Activated CD4-positive, alpha-beta memory T cell treated with anti-CD3 and anti-CD28 coated beads for 36 hours (primary cell): Measurements from ENCODE around the gene ZKSCAN4. TPM values are rescaled to one million over a fixed set of nuclear protein-coding genes. Genes with fewer than 3 reads are reported as not detected.

ENCODE experiments used
- CTCF ChIA-PET: fragments of 350-600 bp; sonication (Branson Sonifier 250); formaldehyde crosslinking; loops from one replicate; lab custom pipeline; 2021; ENCODE audit warnings: antibody characterized with exemption, inconsistent platforms; lab: Charles Lee
- POLR2A ChIA-PET: fragments of 350-600 bp; sonication (Branson Sonifier 250); formaldehyde crosslinking; loops from one replicate; lab custom pipeline; 2021; ENCODE audit warnings: antibody characterized with exemption; lab: Charles Lee
- DNase-seq: peaks from one replicate; pipeline ENCODE4 v3.0.0-alpha.2; 2020
- H3K27ac Mint-ChIP-seq: one replicate; pipeline ENCODE4 v1.8.0; 2021; ENCODE audit warnings: mixed read lengths
- H3K27me3 Mint-ChIP-seq: one replicate; pipeline ENCODE4 v1.8.0; 2021; ENCODE audit warnings: mixed read lengths
- H3K36me3 Mint-ChIP-seq: one replicate; pipeline ENCODE4 v1.8.0; 2021; ENCODE audit warnings: mixed read lengths
- H3K4me1 Mint-ChIP-seq: one replicate; pipeline ENCODE4 v1.8.0; 2021; ENCODE audit warnings: low read depth, mixed read lengths
- H3K4me3 Mint-ChIP-seq: one replicate; pipeline ENCODE4 v1.8.0; 2021; ENCODE audit warnings: mild to moderate bottlenecking, mixed read lengths
- H3K9me3 Mint-ChIP-seq: one replicate; pipeline ENCODE4 v1.8.0; 2021; ENCODE audit warnings: mixed read lengths
- intact Hi-C: fragments of 100-400 bp; cut with micrococcal nuclease; formaldehyde crosslinking; loops from one replicate; pipeline ENCODE4 v1.15.1; 2023
- total RNA-seq, 2 experiments: library from RNA; stranded (reverse); gene quantifications; one replicate each; pipeline ENCODE4 v1.2.3, GENCODE V29; 2021

ZKSCAN4 gene
- total RNA-seq, 2 experiments from 2014 or later = 3.7 to 3.8 TPM

DNA sequence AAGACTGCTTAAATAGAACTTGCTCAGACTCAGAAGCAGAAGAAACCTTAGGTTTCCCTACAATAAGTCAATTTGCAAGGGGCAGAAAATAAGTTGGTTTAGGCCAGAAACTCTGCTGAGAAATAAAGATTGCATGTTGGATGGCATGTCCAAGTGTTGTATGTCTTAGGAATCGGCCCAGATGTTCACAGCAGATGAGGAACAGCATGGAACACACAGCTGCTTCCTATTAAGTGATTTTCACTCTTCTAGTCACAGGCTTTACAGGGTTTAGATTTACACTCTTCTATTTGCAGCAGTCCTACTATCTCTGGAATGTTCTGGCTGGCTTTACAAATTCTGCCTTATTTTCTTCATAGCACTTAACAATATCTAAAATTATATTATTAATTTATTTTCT is 3.2 kb downstream of the ZKSCAN4 start:
- Mint-ChIP-seq H3K4me1 (peaks cover 17% of the 10 kb centered on the region), H3K4me3 (no peak overlapping the region), H3K9me3 (no peaks in the 10 kb centered on the region), H3K27ac (no peak overlapping the region), H3K36me3 (peaks cover 27% of the 10 kb centered on the region), H3K27me3 (no peaks in the 10 kb centered on the region)
- intact Hi-C loops = no loop called here
- no peak for DNase-seq
- ChIA-PET CTCF (interaction anchor here (1.1 kb wide), 1 partner anchor 107 kb away, joined by 4 read pairs; no protein-coding TSS in a partner anchor), POLR2A (no interaction called here)

DNA sequence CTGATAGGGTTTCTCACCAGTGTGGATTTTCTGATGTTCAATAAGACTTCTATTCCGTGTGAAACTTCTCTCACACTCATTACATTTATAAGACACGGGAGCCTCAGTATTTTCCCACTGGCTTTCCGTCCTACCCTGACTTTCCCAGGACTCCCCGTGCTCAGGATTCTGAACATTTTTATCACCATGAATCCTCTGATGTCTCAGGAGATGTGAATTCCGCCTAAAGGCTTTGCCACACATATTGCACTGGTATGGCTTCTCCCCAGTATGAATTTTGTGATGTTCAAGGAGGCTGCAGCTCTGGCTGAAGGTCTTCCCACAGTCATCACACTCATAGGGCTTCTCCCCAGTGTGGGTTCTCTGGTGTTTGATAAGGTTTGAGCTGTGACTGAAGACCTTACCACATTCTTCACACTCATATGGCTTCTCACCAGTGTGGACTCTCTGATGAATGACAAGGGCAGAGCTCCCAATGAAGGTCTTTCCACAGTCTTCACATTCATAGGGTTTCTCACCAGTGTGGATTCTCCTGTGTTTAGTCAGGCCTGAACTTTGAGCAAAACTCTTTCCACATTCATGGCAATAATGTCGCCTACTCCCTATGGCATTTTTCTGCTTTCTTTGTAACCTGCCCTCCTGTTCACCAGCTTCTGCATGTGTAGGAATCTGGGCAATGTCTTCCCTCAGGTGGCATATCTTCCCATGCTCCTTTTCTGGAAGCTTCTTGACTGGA is 6.7 kb downstream of the ZKSCAN4 start:
- intact Hi-C loops = no loop called here
- Mint-ChIP-seq H3K27ac (no peak overlapping the region), H3K36me3 (peaks cover 30% of the 10 kb centered on the region), H3K4me1 (peaks cover 4% of the 10 kb centered on the region), H3K9me3 (no peaks in the 10 kb centered on the region), H3K4me3 (no peak overlapping the region), H3K27me3 (no peaks in the 10 kb centered on the region)
- no peak for DNase-seq
- CTCF ChIA-PET = no interaction called here
- POLR2A ChIA-PET = no interaction called here

- Mint-ChIP-seq H3K36me3 (peaks cover 30% of the 10 kb centered on the region), H3K4me1 (no peaks in the 10 kb centered on the region), H3K27ac (no peak overlapping the region), H3K27me3 (no peaks in the 10 kb centered on the region), H3K9me3 (no peaks in the 10 kb centered on the region), H3K4me3 (no peak overlapping the region)
- ChIA-PET POLR2A (no interaction called here), CTCF (no interaction called here)
- intact Hi-C loops = no loop called here
- no peak for DNase-seq
These were observed 8.1 kb downstream of the ZKSCAN4 start for GRCh38 chr6:28243946-28244345.

DNA sequence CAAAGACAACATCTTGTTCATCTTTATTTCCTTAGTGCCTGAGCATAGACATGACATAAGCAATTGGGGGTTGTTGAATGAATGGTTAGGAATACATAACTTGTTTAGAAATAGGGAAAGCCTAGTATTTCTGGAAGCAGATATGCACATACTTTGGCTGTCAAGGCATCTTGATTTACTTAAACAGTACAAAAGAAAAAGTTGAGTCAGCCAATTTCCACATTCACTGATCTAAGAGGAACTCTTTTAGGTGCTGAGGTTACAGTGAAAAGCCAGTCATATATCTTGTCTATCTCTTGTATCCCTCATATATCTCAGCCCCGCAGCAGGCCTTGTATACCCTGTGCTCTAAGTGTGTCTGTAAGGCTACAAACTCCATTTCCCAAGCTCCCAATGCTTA is 11.6 kb downstream of the ZKSCAN4 start:
- H3K4me3 Mint-ChIP-seq = no peak overlapping the region
- no peaks in the 10 kb centered on the region for H3K9me3 Mint-ChIP-seq
- ChIA-PET CTCF (no interaction called here), POLR2A (no interaction called here)
- intact Hi-C loops = no loop called here
- no peak overlapping the region for H3K27ac Mint-ChIP-seq
- DNase-seq = no peak
- peaks cover 20% of the 10 kb centered on the region for H3K36me3 Mint-ChIP-seq
- peaks cover 4% of the 10 kb centered on the region for H3K27me3 Mint-ChIP-seq
- H3K4me1 Mint-ChIP-seq = no peaks in the 10 kb centered on the region

DNA sequence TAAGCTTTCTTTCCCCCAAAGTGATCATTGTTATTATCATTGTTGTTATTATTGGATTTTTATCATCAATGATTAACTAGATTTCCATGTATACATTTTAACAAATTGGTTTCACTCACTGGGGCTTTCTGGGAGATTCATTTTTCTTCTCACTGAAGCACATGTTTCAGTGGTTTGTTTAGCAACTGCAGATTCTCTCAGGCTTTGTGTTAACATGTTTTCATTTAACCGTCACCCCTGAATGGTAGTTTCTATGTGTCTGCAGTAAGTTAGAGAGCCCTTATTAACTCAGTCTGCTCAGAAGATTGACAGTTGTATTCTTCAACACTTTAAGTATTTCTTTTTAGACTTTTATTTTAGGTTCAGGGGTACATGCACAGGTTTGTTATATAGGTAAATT is 12.4 kb downstream of the ZKSCAN4 start:
- Mint-ChIP-seq H3K36me3 (peaks cover 14% of the 10 kb centered on the region), H3K9me3 (no peaks in the 10 kb centered on the region), H3K27me3 (peaks cover 4% of the 10 kb centered on the region), H3K4me3 (no peak overlapping the region), H3K27ac (no peak overlapping the region), H3K4me1 (no peaks in the 10 kb centered on the region)
- ChIA-PET CTCF (no interaction called here), POLR2A (no interaction called here)
- intact Hi-C loops = no loop called here
- DNase-seq = no peak

DNA sequence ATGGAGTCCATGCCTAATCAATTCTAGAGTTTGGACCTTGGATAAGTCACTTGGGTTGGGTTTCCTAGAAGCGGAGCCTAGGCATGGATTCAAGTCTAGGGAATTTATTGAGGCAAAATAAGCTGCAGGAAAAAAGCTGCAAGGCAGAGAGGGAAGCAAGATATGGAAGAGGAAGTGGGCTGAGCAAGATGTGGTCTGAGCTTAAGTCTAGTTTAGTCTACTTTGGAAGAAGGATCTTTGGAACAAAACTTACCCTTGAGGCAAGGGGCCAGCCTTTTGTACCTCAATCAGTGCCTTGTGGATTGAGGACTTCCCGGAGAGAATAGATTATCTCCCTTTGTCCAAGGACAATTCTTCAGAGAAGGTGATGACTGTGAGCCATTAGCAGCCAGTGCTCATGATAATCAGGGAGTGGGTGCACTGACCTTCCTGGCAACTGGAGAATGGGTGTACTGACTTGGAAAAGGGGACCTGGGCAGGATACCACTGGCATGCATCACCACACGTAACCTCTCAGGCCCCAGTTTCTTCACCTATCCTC is 16.1 kb downstream of the ZKSCAN4 start:
- Mint-ChIP-seq H3K4me3 (no peak overlapping the region), H3K36me3 (peaks cover 6% of the 10 kb centered on the region), H3K4me1 (no peaks in the 10 kb centered on the region), H3K9me3 (no peaks in the 10 kb centered on the region), H3K27ac (no peak overlapping the region), H3K27me3 (peaks cover 6% of the 10 kb centered on the region)
- CTCF ChIA-PET = no interaction called here
- POLR2A ChIA-PET = no interaction called here
- intact Hi-C loops = no loop called here
- DNase-seq = no peak

DNA sequence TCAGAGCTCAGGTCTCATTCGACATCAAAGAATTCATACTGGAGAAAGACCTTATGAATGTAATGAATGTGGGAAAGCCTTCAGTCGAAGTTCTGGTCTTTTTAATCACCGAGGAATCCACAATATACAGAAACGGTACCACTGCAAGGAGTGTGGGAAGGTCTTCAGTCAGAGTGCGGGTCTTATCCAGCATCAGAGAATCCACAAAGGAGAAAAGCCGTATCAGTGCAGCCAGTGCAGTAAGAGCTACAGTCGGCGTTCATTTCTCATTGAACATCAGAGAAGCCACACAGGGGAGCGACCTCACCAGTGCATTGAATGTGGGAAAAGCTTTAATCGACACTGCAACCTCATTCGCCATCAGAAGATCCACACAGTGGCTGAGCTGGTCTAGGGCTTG is 19.3 kb downstream of the ZKSCAN4 start:
- ChIA-PET CTCF (no interaction called here), POLR2A (no interaction called here)
- no peaks in the 10 kb centered on the region for H3K4me1 Mint-ChIP-seq
- DNase-seq = no peak
- intact Hi-C loops = no loop called here
- H3K36me3 Mint-ChIP-seq = peaks cover 4% of the 10 kb centered on the region
- H3K27ac Mint-ChIP-seq = no peak overlapping the region
- H3K27me3 Mint-ChIP-seq = peaks cover 6% of the 10 kb centered on the region
- H3K9me3 Mint-ChIP-seq = no peaks in the 10 kb centered on the region
- no peak overlapping the region for H3K4me3 Mint-ChIP-seq

- no peaks in the 10 kb centered on the region for H3K9me3 Mint-ChIP-seq
- H3K27me3 Mint-ChIP-seq = peaks cover 27% of the 10 kb centered on the region
- no peaks in the 10 kb centered on the region for H3K36me3 Mint-ChIP-seq
- intact Hi-C loops = no loop called here
- ChIA-PET POLR2A (interaction anchor here (1.1 kb wide), 1 partner anchor 41 kb away, joined by 3 read pairs; the partner anchor contains the start of gene ZSCAN26), CTCF (interaction anchor here (1.1 kb wide), 1 partner anchor 26 kb away, joined by 3 read pairs; the partner anchor contains the start of gene ZKSCAN4)
- no peak overlapping the region for H3K27ac Mint-ChIP-seq
- no peak overlapping the region for H3K4me3 Mint-ChIP-seq
- no peak for DNase-seq
- H3K4me1 Mint-ChIP-seq = peaks cover 6% of the 10 kb centered on the region
These were observed 25.6 kb downstream of the ZKSCAN4 start for GRCh38 chr6:28226460-28226859.

DNA sequence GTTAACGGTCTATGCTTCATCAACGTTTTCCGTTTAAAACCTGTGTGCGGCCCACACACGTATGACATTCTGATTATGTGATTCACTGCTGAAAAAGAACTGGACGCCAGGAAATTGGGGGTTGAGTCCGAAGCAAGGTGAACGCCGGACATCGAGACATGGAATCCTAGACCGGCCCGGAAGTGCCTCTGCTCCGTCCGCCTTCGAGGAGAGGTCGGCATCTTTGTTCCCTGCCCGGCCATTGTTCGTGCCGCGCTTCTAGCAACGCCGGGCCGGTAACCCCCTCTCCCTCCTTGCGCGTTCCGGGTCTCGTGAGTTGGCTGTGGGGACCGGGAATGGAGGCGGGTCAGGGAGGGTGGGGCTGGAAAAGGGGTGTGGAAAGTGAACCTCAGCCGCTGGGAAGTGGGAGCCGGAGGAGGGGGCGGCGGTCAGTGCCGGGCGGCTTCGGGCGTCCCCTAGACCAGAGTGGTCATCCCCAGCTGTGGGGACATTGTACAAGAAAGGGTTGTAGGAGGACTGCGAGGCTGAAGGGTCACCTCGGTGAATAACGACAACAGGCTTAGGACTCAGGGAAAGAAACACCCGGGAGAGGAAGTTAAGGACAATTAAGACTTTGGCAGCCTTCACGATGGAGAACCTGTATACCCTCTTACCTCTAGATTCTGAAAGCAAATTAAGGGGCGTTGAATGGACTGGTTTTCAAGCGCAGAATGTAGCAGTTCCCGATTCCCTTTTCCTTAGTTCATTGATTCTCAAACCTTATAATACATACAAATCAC is 26.8 kb downstream of the ZKSCAN4 start, which contains the start of gene ZSCAN9:
Gene ZSCAN9 (plus strand): TSS at position 220 of the 779 bp plus-strand sequence. CDS start 1,810 bp downstream, outside the sequence.
- CTCF ChIA-PET = no interaction called here
- Mint-ChIP-seq H3K27ac (no peak within 1 kb of the TSS), H3K4me1 (peaks cover 6% of the 10 kb centered on the region), H3K27me3 (peaks cover 35% of the 10 kb centered on the region), H3K36me3 (no peaks in the 10 kb centered on the region), H3K4me3 (peak within 1 kb of the TSS; percentile 80), H3K9me3 (no peaks in the 10 kb centered on the region)
- POLR2A ChIA-PET = no interaction called here
- intact Hi-C loops = no loop called here
- DNase-seq = peak; percentile 65

DNA sequence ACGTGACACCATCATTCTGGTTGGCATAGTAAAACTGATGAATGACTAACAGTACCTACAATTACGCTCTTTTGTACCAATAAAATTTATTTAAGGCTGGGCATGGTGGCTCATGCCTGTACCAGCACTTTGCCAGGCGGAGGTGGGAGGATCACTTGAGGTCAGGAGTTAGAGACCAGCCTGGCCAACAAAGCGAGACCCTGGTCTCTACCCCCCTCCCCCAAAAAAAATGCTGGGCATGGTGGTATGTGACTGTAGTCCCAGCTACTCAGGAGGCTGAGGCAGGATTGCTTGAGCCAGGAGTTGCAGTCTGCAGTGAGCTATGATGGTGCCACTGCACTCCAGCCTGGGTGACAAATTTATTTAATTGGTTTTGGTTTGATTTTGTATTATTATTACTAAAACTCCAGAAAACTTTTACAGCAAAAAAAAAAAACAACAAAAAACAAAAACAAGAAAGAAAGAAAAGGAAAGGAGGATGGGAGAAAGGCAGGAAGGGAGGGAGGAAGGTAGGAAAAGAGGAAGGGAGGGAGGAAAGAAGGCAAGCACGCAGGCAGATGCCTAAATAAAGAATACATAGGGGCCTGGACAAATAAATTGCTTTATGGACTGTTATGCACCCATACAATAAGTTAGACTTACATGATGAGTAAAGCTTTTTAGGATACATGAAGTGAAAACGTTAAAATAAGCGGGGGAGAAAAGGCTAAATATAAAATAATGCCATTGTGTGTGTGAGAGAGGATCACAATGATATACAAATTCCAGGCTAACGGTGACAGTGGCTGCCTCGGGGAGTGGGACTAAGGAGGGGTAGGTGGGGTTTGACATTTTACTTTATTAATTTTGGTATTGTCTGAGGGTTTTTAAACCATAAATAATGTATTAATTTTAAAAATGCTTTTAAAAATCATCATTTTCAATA is 27.7 kb downstream of the ZKSCAN4 start:
- DNase-seq = no peak
- ChIA-PET POLR2A (no interaction called here), CTCF (no interaction called here)
- H3K4me1 Mint-ChIP-seq = peaks cover 6% of the 10 kb centered on the region
- peak overlapping the region; percentile 80 for H3K4me3 Mint-ChIP-seq
- no peaks in the 10 kb centered on the region for H3K36me3 Mint-ChIP-seq
- H3K9me3 Mint-ChIP-seq = no peaks in the 10 kb centered on the region
- intact Hi-C loops = no loop called here
- peaks cover 42% of the 10 kb centered on the region for H3K27me3 Mint-ChIP-seq
- no peak overlapping the region for H3K27ac Mint-ChIP-seq

DNA sequence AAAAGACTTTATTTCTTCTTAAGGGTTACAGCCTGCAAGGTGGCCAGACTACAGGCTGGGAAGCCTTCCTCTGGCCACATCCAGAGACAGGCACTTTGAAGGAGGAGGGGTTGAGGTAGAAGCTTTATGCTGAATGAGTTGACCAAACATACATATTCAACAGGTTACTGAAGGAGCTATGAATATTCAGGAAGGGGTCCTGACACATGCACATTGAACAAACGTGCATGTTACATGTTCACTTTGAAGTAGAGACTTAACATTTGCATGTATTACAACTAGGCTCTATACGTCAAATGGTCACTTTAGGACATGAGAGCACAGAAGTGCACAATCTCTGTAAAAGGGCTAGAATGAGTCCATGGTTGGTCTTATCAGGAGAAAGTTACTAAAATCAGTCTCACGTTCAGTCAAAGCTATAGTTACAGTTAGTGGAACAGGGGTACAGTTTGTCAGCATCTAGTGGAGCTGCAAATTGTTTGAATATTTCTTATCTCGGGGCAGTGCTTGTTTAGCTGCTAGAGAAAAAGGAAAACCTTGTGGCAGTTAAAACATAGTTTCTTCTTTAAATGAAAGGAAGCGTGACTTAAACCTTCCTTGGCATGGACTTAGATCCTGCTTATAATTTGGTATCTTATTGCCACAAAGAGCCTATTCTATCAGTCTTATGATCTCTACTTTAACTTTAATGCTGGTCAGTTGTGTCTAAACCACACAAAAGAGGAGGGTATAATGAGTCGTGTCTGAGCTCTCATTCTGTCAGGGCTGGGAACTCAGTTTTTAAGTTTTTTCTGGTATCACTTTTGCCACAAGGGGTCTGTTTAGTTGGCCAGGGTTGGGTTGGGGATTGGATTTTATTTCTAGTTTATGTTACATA is 31.6 kb downstream of the ZKSCAN4 start:
- DNase-seq = no peak
- Mint-ChIP-seq H3K4me3 (no peak overlapping the region), H3K9me3 (no peaks in the 10 kb centered on the region), H3K27me3 (peaks cover 63% of the 10 kb centered on the region), H3K4me1 (peaks cover 9% of the 10 kb centered on the region), H3K27ac (no peak overlapping the region), H3K36me3 (no peaks in the 10 kb centered on the region)
- CTCF ChIA-PET = interaction anchor here (0.6 kb wide), 1 partner anchor 9 kb away, joined by 3 read pairs; no protein-coding TSS in a partner anchor
- intact Hi-C loops = no loop called here
- POLR2A ChIA-PET = no interaction called here
